ENCODE data around the gene CTBP2.

CTBP2 gene

DNA sequence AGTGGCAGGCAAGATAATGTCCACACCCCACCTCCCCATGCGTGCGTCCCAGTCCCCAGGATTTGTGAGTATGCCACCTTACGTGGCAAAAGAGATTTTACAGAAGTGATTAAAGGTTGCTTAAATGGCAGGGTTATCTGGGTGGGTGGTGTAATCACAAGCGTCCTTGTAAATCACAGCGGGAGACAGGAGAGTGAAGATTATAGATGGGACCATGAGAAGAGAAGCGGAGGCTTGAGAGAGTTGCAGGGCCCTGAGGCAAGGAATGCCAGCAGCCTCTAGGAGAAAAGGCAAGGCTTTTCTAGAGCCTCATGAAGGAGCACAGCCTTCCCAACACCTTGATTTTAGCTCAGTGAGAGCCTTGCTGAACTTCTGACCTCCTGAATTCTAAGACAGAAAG, 208.2 kb downstream of the CTBP2 start:
- peaks cover 18% of the 10 kb centered on the region for H3K36me3 ChIP-seq (ENCODE audit: insufficient read depth, low read length)
- H3K9me3 ChIP-seq (ENCODE audit: low read length), result no peaks in the 10 kb centered on the region
- no peaks in the 10 kb centered on the region for H3K4me1 ChIP-seq (ENCODE audit: insufficient read depth, low read length)
- no peaks in the 10 kb centered on the region for H3K27me3 ChIP-seq (ENCODE audit: insufficient read depth, low read length)
- H2AFZ ChIP-seq (ENCODE audit: low read depth, low read length), result no peak overlapping the region
- H3K4me3 ChIP-seq (ENCODE audit: low read length), result no peak overlapping the region

GRCh38 chr10:124949543-124949942, 210.8 kb downstream of the CTBP2 start:
- H3K9me3 ChIP-seq (ENCODE audit: low read length), result no peaks in the 10 kb centered on the region
- peaks cover 30% of the 10 kb centered on the region for H3K36me3 ChIP-seq (ENCODE audit: insufficient read depth, low read length)
- no peaks in the 10 kb centered on the region for H3K27me3 ChIP-seq (ENCODE audit: insufficient read depth, low read length)
- H3K4me3 ChIP-seq (ENCODE audit: low read length), result no peak overlapping the region
- H2AFZ ChIP-seq (ENCODE audit: low read depth, low read length), result no peak overlapping the region
- H3K4me1 ChIP-seq (ENCODE audit: insufficient read depth, low read length), result no peaks in the 10 kb centered on the region

- no peak overlapping the region for H3K4me3 ChIP-seq (ENCODE audit: low read length)
- no peaks in the 10 kb centered on the region for H3K9me3 ChIP-seq (ENCODE audit: low read length)
- H3K4me1 ChIP-seq (ENCODE audit: insufficient read depth, low read length), result no peaks in the 10 kb centered on the region
- no peaks in the 10 kb centered on the region for H3K27me3 ChIP-seq (ENCODE audit: insufficient read depth, low read length)
- no peak overlapping the region for H2AFZ ChIP-seq (ENCODE audit: low read depth, low read length)
- H3K36me3 ChIP-seq (ENCODE audit: insufficient read depth, low read length), result peaks cover 31% of the 10 kb centered on the region
These were observed 213.4 kb downstream of the CTBP2 start for GRCh38 chr10:124946945-124947344.

DNA sequence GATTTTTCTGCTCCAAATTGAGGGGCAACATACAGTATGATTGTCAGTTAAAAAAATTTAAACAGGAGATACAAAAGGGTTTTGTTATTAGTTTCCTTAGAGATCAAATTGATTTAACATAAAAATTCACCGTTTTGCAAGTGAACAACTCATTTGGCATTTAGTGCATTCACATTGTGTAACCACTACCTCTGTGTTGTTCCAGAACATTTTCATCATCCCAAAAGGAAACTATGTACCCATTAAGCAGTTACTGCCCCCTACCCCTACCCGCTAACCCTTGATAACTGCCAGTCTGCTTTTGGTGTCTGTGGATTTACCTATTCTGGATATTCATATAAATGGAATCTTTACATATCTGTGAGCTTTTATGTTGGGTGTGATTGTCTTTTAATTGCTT, 215.4 kb downstream of the CTBP2 start:
- Histone ChIP-seq H2AFZ (ENCODE audit: low read depth, low read length) (no peak overlapping the region), H3K36me3 (ENCODE audit: insufficient read depth, low read length) (peaks cover 31% of the 10 kb centered on the region), H3K4me3 (ENCODE audit: low read length) (no peak overlapping the region), H3K4me1 (ENCODE audit: insufficient read depth, low read length) (no peaks in the 10 kb centered on the region), H3K9me3 (ENCODE audit: low read length) (no peaks in the 10 kb centered on the region), H3K27me3 (ENCODE audit: insufficient read depth, low read length) (no peaks in the 10 kb centered on the region)

DNA sequence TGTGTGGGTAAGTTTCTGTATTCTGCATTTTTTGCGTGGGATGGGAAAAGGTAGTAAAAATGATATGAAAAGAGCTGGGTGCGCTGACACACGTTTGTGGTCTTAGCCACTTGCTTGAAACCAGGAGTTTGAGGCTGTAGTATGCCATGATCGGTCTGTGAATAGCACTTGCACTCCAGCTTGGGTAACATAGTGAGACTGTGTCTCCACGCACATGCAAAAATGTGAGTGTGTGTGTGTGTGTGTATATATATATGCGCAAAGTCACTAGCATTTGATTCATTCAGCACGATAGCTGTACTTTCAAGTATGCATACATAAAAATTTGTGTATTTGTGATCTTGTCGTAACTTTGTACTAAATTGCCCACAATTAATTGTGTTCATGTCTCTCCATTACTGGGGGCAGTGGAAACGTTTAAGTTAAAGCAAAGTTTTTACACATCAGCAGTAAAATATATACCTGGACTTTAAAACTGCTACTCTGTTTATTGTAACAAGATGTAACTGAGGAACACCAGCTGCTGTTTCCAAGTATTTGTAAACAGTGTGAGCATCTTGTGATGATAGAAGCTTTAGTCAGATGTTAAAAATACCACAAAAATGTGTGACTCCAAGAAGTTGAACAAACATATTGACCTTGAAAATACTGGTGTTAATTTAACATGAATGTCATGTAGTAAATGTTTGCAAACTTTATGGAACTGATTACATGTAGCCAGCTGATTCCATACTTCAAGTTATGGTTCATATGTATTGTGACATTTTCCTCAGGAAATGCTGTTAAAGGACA, 216.9 kb downstream of the CTBP2 start:
- peaks cover 22% of the 10 kb centered on the region for H3K36me3 ChIP-seq (ENCODE audit: insufficient read depth, low read length)
- no peaks in the 10 kb centered on the region for H3K4me1 ChIP-seq (ENCODE audit: insufficient read depth, low read length)
- H3K4me3 ChIP-seq (ENCODE audit: low read length), result no peak overlapping the region
- H3K27me3 ChIP-seq (ENCODE audit: insufficient read depth, low read length), result no peaks in the 10 kb centered on the region
- H2AFZ ChIP-seq (ENCODE audit: low read depth, low read length), result no peak overlapping the region
- no peaks in the 10 kb centered on the region for H3K9me3 ChIP-seq (ENCODE audit: low read length)

GRCh38 chr10:124942317-124943169, 217.8 kb downstream of the CTBP2 start:
- H3K4me3 ChIP-seq (ENCODE audit: low read length), result no peak overlapping the region
- H3K9me3 ChIP-seq (ENCODE audit: low read length), result no peaks in the 10 kb centered on the region
- no peaks in the 10 kb centered on the region for H3K4me1 ChIP-seq (ENCODE audit: insufficient read depth, low read length)
- H2AFZ ChIP-seq (ENCODE audit: low read depth, low read length), result no peak overlapping the region
- H3K27me3 ChIP-seq (ENCODE audit: insufficient read depth, low read length), result no peaks in the 10 kb centered on the region
- H3K36me3 ChIP-seq (ENCODE audit: insufficient read depth, low read length), result peaks cover 16% of the 10 kb centered on the region

DNA sequence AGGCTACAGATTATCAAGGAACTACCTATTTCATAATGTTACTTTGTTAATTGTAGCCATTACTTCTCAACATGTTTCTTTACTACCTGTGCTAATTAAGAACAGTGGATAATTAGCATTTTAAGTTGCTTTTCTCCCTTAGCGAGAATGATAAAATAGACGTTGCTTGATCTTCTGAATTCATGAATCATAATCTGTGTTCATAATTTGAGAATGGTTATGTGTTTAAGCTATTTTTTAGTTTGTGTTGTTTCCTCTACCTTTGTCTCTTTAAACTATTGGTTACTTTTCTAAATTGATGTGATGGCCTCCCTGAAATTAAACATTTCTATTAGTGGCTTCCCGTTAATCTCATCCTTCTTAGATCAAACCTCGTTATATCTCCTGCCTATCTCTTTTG, 218.5 kb downstream of the CTBP2 start, which contains the start of gene ZRANB1:
TSS of gene ZRANB1 (plus strand) at position 301 of the 400 bp plus-strand sequence. CDS start 371 bp downstream, outside the sequence.
- Histone ChIP-seq H2AFZ (ENCODE audit: low read depth, low read length) (no peak within 1 kb of the TSS), H3K36me3 (ENCODE audit: insufficient read depth, low read length) (peaks cover 16% of the 10 kb centered on the region), H3K9me3 (ENCODE audit: low read length) (no peaks in the 10 kb centered on the region), H3K4me1 (ENCODE audit: insufficient read depth, low read length) (no peaks in the 10 kb centered on the region), H3K4me3 (ENCODE audit: low read length) (no peak within 1 kb of the TSS), H3K27me3 (ENCODE audit: insufficient read depth, low read length) (no peaks in the 10 kb centered on the region)

DNA sequence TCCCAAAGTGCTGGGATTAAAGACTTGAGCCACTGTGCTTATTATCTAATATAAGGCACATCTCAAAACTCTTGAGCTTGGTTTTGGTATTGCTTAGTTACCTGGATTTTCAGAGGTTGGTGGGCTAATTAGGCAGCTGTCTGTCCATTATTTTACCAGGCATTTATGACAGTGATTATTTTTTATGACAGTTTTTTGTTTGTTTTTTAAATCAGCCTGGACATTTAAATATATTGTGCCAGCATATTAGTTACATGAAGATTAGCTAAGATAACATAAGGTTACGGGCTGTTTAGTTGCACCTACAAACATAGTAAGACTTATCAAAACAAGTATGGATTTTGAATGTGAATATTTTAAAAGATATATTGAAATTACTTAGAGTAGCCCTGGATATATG, 221.1 kb downstream of the CTBP2 start:
- Histone ChIP-seq H3K4me3 (ENCODE audit: low read length) (no peak overlapping the region), H2AFZ (ENCODE audit: low read depth, low read length) (no peak overlapping the region), H3K4me1 (ENCODE audit: insufficient read depth, low read length) (no peaks in the 10 kb centered on the region), H3K36me3 (ENCODE audit: insufficient read depth, low read length) (peaks cover 4% of the 10 kb centered on the region), H3K27me3 (ENCODE audit: insufficient read depth, low read length) (no peaks in the 10 kb centered on the region), H3K9me3 (ENCODE audit: low read length) (no peaks in the 10 kb centered on the region)

DNA sequence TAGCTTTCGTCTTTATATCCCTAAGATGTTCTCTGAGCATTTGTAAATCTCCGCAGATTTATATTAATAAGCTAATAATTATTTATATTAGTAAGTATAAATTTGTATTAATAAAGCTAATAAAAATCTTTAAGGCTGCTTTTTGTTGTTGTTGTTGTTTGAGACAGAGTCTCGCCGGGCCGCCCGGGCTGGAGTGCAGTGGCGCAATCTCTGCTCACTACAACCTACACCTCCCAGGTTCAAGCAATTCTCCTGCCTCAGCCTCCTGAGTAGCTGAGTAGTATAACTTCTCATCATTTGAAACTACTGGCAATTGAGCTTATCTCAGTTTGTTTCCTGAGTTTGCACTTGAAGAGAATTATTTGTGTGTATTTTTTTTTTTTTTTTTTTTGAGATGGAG, 223.6 kb downstream of the CTBP2 start:
- Histone ChIP-seq H3K9me3 (ENCODE audit: low read length) (peaks cover 2% of the 10 kb centered on the region), H3K4me3 (ENCODE audit: low read length) (no peak overlapping the region), H3K4me1 (ENCODE audit: insufficient read depth, low read length) (no peaks in the 10 kb centered on the region), H2AFZ (ENCODE audit: low read depth, low read length) (no peak overlapping the region), H3K36me3 (ENCODE audit: insufficient read depth, low read length) (peaks cover 2% of the 10 kb centered on the region), H3K27me3 (ENCODE audit: insufficient read depth, low read length) (no peaks in the 10 kb centered on the region)

- Histone ChIP-seq H3K4me1 (ENCODE audit: insufficient read depth, low read length) (no peaks in the 10 kb centered on the region), H2AFZ (ENCODE audit: low read depth, low read length) (no peak overlapping the region), H3K4me3 (ENCODE audit: low read length) (no peak overlapping the region), H3K36me3 (ENCODE audit: insufficient read depth, low read length) (peaks cover 2% of the 10 kb centered on the region), H3K27me3 (ENCODE audit: insufficient read depth, low read length) (no peaks in the 10 kb centered on the region), H3K9me3 (ENCODE audit: low read length) (peaks cover 8% of the 10 kb centered on the region)
These were observed 224.4 kb downstream of the CTBP2 start for GRCh38 chr10:124935946-124936345.

All from neuron (in vitro differentiated cells).